SK-MEL-5 (cell line): ENCODE results near the gene RHBDF1. TPM values are rescaled to one million over a fixed set of nuclear protein-coding genes. Genes with fewer than 3 reads are reported as not detected.

Experiments used
- DNase-seq: peaks from one replicate; pipeline ENCODE4 v3.0.0-alpha.2; 2016; ENCODE audit warnings: low read depth, low spot score
- in situ Hi-C: cut with HindIII; loops from 2 replicates; pipeline ENCODE4 v1.10.0; 2016; ENCODE audit warnings: low sequenced_read_pairs, high pct_unique_total_duplicates, low pct_unique_long_range_greater_than_20kb
- total RNA-seq: library from RNA; depleted of rRNA; stranded (reverse); fragments of >200 nt; shearing (Covaris generic); gene quantifications from 2 replicates; pipeline ENCODE4 v1.2.3, GENCODE V29; 2014

Gene RHBDF1
- total RNA-seq, 1 experiment from 2014 or later, result 5.9 TPM

DNA sequence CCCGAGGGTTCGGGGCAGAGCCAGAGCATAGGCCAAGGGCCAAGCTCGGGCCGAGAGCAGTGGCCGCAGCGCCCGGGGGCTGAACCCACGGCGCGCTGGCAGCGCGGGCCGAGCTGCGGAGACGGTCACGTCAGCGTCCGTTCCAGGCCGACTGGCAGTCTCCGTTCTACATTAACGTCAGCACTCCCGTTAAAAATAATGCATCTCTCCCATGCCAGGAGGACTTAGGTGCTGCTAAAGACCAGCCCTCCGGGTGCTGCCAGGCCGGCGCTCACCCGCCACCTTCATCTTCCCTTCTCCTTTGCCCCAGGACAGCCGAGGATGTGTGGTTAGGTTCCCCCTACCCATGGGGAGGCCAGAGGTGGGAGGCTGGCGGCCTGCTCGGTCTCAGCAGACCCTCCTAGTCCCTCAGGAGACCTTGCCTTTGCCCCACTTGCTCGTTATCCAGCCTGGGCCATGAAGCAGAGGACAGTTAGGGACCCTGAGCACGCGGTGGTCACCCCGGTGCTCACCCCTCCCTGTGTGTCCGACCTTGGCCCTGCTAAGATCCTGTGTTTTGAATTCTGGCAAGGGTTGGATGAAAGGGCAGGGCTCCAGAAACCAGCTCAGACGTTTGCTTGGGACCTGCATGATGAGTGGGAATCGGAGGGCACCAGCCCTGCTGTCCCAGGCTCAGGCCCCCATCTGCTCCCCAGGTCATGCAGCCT is 6.2 kb upstream of the RHBDF1 start:
- in situ Hi-C loops, result no loop called here
- no peak for DNase-seq

GRCh38 chr16:77807-78443 is 5.5 kb upstream of the RHBDF1 start, which contains the start of gene MPG:
MPG (plus strand) TSS chr16:78225; CDS start chr16:78310, 85 bp downstream.
- in situ Hi-C loops, result no loop called here
- peak; percentile 74 for DNase-seq

GRCh38 chr16:77273-77806 is 4.9 kb upstream of the RHBDF1 start:
- DNase-seq, result no peak
- in situ Hi-C loops, result no loop called here

DNA sequence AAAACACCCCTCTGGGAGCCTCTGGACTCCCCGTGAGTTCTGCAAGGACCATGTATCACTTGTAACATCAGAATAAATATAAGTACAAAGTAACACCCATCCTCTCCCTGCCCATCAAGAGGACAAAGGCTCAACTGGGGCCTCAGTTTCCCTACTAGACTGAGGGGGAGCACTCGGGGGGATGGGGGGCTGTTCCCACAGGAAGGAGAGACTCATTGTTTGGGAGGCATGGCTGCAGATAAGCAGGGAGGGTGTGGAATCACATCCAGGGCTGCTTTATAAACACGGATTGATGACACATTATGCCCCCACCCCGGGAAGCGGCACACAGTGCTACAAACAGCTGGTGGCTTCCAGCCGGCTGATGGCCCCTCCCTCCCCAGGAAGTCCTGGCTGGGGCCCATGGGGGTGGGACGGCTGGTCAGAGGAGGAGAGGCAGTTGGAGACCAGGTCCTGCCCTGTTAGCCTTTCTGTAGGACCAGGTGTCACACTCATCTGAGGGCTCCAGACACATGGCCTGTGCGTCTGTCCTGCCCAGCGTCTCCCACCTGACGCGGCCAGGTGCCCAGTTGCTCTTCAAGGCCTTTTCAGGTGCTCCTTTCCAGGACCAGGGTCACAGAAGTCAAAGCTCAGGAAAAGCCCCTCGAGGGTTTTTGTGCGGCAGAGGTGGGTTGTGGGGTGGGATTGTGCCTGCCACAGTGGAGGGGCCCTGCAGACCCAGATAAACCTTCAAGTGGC is 4.3 kb upstream of the RHBDF1 start:
- DNase-seq, result no peak
- in situ Hi-C loops, result no loop called here

GRCh38 chr16:75580-76501 is 3.4 kb upstream of the RHBDF1 start:
- peak; percentile 50 for DNase-seq
- in situ Hi-C loops, result no loop called here

DNA sequence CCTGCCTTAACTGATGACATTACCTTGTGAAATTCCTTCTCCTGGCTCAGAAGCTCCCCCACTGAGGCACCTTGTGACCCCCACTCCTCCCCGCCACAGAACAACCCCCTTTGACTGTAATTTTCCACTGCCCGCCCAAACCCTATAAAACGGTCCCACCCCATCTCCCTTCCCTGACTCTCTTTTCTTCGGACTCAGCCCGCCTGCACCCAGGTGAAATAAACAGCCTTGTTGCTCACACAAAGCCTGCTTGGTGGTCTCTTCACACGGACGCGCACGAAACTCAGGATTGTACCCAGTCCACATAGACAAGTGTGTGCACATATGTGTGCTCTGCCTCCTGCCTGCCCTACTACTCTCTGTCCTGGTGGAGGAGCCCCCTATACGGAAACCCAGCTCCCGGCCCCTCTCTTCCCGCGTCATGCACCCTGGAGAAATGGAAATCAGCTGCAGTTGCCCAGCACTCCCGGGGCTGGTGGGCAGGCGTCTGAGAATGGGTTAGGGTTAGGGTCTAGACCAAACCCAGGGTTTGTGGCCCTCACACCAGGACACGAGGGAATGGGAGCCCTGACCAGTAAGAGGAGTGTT is 2.4 kb upstream of the RHBDF1 start:
- no peak for DNase-seq
- in situ Hi-C loops, result no loop called here

- in situ Hi-C loops, result no loop called here
- DNase-seq, result no peak
Observed at GRCh38 chr16:74051-74746, 1.8 kb upstream of the RHBDF1 start.

DNA sequence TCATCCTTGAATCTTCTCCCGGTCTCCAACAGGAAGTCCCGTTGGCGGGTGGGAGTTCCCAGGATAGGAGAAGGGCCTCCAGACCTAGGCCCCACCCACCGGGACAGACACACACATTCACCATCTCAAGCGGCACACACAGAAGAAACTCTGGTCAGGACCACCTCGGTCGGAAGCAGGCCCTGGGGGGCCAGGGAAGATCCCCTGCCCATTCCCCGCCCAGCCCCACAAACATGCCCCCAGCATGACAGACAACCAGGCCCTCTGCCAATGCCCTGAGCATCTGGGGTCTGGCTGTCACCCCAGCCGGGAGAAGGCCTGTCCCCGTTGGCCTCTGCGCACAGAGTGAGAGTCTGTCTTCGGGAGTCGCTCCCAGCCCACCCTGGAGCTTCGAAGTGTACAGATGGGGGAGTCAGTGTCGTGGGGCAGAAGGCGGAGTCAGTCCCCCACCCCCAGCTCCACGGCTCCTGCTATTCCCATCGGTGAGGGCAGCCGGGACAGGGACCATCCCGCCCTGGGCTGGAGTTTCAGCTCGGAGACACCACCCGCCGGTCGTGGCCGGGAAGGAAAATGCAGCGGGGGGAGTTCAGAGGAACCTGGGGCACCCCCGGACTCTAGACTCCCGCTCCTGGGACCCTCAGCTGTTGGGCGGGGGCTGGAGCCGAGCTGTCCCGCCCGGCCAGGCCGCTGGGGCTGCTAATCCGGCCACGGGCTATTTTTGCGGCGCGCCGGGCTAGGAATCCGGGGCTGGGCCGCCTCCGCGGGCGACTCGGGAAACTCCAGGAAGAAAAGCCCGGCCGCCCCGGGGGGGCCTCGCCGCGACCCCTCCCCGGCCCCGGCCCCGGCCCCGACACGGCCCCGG is 660 bp downstream of the RHBDF1 start:
- in situ Hi-C loops, result no loop called here
- peak; percentile 62 for DNase-seq

GRCh38 chr16:71210-71539 is 1.3 kb downstream of the RHBDF1 start:
- DNase-seq, result no peak

DNA sequence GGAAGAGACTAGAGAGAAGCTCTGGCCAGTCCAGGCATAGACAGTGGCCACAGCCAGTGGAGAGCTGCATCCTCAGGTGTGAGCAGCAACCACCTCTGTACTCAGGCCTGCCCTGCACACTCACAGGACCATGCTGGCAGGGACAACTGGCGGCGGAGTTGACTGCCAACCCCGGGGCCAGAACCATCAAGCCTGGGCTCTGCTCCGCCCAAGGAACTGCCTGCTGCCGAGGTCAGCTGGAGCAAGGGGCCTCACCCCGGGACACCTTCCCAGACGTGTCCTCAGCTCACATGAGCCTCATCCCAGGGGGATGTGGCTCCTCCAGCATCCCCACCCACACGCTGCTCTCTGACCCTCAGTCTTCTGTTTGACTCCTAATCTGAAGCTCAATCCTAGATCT is 3.2 kb downstream of the RHBDF1 start:
- no peak for DNase-seq
- in situ Hi-C loops, result no loop called here

More at GRCh38 chr16:71210-71539, 1.3 kb downstream of the RHBDF1 start:
- in situ Hi-C loops, result no loop called here

DNA sequence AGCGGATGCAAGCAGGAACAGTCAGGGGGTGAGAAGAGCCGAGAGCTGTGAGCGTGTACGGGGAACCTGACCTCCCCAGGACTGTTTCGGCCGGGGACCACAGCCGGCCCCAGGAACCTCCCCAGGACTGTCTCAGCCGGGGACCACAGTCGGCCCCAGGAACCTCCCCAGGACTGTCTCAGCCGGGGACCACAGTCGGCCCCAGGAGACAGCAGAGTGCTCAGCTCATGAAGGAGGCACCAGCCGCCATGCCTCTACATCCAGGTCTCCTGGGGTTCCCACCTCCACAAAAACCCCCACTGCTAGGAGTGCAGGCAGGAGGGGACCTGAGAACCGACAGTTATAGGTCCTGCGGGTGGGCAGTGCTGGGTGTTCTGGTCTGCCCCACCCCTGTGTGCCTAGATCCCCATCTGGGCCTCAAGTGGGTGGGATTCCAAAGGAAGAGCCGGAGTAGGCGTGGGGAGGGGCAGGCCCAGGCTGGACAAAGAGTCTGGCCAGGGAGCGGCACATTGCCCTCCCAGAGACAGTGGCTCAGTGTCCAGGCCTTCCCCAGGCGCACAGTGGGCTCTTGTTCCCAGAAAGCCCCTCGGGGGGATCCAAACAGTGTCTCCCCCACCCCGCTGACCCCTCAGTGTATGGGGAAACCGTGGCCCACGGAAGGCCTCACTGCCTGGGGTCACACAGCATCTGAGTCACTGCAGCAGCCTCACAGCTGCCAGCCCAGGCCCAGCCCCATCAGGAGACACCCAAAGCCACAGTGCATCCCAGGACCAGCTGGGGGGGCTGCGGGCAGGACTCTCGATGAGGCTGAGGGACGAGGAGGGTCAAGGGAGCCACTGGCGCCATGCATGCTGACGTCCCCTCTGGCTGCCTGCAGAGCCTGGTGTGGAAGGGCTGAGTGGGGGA is 4.3 kb downstream of the RHBDF1 start:
- DNase-seq, result peak; percentile 22
- in situ Hi-C loops, result no loop called here

DNA sequence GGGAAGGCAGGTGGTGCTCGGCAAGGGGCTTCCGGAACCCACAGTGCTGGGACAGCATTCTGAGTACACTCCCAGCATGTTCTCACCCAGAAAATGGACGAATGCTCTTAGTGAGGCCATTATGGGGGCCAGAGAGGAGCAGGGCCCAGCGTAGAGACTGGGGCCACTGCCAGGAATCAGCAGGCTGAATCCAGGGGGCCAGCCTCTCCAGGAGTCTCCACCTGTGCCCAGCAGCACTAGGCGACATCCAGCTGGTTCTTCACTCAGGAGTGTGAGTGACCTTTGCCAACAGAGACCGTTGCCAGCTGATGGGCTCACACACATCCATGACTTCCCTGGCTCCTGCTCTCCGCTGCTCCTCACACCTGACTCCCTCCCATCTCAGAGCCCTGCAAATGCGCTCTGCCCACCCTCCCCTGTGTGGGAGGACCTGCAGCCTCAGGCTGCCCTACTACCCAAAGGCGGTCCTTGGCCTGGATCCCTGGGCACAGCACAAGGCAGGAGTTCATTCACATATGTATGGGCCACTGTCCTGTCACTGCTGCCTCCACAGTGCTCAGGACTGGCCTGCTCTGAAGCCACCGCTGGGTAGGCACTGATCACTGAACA is 5.1 kb downstream of the RHBDF1 start:
- in situ Hi-C loops, result no loop called here
- no peak for DNase-seq

DNA sequence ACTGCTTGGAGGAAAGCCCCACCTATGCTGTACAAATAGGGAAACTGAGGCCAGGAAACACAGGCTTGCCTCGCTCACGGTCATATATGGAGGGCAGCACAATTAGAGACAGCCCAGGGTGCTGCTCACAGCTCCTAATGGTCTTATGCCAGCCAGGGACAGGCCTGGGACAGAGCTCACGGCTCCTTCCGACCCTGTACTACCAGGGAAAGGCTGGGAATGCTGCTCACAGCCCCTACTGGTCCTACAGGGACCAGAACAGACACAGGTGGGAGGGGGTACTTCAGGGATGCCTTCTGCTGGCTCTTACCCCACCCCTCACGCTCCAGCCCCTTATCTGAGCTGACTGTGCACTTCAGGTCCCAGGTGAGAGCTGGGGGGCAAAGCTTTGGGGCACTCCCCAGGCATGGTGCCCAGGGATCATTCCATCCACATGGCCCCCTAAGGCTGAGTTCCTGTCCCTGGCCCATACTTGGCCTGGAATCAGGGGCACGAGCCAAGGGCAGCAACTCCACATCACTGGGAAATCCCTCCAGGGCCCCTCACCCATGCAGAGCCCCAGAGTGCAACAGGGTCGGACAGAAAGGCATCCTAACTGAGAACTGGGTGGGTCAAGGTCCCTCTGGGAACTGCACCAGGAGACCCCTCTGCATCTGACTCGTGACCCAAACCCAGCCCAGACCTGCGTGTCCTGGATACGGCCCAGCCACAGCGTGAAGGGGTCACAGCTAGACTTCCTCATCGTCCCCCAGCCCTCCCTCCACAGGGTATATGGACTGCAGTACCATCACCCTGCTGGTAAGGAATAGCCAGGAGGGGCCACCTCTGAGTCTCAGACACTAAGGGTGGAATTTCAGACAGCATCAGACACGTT is 5.9 kb downstream of the RHBDF1 start:
- DNase-seq, result no peak
- in situ Hi-C loops, result no loop called here

GRCh38 chr16:65745-66144 is 6.7 kb downstream of the RHBDF1 start:
- in situ Hi-C loops, result no loop called here
- peak; percentile 73 for DNase-seq
